WI38 (cell line): ENCODE results near the gene PACC1.

Source experiments
- H3K4me3 ChIP-seq: 2 replicates; pipeline ENCODE4 v1.5.1; 2011; ENCODE audit warnings: low read depth, mild to moderate bottlenecking, control low read depth, low read length
- TF ChIP-seq, protein P1 (sequence below): IDR thresholded peaks from 2 replicates; pipeline ENCODE4 v1.5.1; 2012; ENCODE audit warnings: low read depth, mild to moderate bottlenecking, control low read depth, low read length

Gene PACC1

DNA sequence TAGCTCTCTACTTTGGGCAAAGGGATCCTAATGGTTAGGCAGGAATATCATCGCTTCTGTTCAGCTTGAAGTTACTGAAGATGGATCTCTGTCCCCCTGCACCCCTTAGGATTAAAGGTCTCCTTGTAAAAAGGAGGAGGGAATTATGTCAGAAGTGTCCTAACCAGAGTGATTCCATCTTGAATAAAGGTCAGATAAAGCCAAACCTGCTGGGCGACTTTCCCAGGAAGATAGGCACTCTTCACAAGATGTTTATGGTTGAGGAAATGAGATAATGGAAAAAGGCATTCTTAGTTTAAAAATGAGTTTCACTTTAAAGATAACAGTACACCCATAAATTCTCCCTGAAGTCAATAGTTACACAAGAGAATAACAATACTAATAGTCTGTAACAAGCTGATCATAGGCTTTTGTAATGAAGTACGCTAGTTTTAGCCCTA lies 16.3 kb upstream of the PACC1 start:
- H3K4me3 ChIP-seq, result no peak overlapping the region
- TF ChIP-seq, protein P1, sequence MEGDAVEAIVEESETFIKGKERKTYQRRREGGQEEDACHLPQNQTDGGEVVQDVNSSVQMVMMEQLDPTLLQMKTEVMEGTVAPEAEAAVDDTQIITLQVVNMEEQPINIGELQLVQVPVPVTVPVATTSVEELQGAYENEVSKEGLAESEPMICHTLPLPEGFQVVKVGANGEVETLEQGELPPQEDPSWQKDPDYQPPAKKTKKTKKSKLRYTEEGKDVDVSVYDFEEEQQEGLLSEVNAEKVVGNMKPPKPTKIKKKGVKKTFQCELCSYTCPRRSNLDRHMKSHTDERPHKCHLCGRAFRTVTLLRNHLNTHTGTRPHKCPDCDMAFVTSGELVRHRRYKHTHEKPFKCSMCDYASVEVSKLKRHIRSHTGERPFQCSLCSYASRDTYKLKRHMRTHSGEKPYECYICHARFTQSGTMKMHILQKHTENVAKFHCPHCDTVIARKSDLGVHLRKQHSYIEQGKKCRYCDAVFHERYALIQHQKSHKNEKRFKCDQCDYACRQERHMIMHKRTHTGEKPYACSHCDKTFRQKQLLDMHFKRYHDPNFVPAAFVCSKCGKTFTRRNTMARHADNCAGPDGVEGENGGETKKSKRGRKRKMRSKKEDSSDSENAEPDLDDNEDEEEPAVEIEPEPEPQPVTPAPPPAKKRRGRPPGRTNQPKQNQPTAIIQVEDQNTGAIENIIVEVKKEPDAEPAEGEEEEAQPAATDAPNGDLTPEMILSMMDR, result no peak

DNA sequence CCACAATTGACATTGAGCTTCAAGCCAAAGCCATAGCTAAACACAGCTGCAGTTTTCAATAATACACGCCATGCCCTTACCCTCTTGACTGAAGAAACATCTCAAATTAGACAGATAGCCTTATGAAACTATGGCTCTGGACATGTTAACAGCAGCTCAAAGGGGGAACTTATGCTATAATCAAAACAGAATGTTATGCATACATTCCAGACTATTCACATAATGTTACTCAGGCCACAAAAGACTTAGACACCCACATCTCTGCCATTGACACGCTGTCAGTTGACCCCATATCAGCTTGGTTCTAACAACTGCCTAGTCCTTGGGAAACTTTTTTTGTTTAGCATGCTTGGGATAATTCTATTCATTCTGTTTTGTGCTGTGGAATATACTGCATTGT lies 15.7 kb upstream of the PACC1 start:
- H3K4me3 ChIP-seq, result no peak overlapping the region
- TF ChIP-seq, protein P1, result no peak

DNA sequence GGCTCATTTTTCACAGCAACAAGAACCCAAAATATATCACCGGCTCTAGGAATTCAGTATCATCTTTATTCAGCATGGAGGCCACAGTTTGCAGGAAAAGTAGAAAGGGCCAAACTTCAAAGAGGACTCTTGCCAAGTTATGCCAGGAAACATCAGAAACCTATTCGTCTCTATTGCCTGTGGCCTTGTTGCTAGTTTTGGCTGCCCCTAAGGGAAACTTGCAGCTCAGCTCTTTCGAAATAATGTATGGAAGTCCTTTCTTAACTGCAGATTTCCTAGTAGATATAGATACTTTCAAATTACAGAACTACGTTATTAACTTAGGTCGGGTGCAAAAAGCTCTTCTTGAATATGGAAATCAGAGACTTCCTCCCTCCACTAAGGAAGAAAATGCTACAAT lies 13.8 kb upstream of the PACC1 start:
- TF ChIP-seq, protein P1, result no peak
- H3K4me3 ChIP-seq, result no peak overlapping the region

DNA sequence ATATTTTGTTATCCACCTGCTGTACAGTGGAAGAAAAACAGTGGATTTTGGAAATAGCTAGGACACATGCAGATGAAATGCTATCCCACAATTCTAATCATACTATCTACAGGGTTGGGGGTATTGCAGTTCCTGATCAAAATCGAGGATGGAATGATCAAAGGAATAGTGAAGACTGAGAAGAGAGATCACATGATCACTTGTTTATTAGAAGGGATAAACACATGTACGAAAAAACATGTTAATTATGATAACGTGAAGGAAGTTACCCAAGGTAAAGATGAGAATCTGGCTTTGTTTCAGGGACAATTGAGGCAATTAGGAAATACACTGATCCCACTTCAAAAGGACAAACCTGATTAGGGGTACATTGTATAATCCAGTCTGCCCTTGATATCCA lies 9.2 kb upstream of the PACC1 start:
- TF ChIP-seq, protein P1, result no peak
- H3K4me3 ChIP-seq, result no peak overlapping the region

DNA sequence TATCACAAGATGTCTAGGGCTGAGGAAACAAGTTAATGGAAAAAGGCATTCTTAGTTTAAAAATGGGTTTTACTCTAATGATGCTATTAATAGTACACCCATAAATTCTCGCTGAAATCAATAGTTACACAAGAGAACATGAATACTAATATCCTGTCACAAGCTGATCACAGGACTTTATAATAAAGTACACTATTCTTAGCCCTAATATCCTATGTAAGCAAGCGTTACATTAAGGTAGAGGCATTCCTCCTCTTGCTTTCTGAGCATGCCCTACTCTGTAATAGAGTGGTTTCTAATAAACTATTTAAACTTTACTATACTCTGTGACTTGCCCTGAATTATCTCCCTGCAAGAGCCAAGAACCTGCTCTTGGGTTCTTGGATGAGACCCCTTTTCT lies 6.5 kb upstream of the PACC1 start:
- no peak overlapping the region for H3K4me3 ChIP-seq
- TF ChIP-seq, protein P1, result no peak

DNA sequence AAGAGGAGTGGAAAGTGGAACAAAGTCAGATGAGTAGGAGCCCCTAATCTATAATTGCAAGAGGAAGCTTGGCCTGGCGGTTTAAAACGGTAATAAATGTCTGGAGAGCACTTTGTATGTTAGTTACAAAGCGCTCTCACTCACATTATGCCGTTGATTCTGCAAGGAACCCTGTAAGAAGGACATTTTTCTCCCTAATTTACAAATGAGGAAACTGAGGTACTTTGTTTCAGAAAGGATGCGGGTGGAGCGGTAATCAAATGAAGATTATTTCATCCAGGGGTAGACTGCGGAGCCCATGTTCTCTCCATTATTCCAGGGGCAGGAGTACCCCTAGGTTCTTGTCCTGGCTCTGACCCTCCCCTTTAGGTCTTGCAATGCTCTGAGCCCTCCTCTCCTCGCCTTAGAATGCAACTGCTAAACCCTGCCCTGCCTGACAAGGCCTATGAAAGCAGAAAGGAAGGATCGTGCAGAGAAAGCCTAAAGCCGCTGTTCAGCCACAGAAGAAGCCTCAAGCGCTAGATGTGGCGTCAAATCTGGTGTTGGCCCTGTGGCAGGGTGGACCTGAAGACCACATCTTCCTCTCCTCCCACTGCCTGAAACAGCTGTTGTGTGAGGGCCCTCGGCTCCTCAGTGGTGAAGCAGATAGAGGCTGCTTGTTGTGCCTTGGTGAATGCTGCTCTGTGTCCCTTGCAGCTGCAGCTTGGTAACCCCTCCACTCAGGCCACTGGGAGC lies 588 bp upstream of the PACC1 start:
- TF ChIP-seq, protein P1, result no peak
- H3K4me3 ChIP-seq, result peak overlapping the region; percentile 86

DNA sequence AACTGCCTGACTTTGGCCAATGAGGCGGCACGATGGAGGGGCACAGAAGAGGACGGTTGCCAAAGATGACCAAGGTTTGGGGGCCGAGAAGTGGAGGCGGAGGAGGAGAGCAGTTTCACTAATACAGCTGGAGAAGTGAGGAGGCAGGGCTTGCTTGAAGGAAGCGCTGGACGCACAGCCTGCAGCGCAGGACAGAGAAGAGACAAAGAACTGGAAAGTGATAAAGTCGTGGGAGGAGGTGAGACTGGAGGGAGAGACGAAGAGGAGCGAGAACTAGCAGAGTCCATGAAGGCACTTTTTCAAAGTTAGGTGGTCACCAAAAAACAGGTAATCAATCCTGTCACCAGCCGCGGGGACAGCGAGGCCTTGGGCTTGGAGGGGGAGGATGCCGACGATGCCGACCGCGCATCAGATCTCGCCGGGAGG lies 771 bp downstream of the PACC1 start:
- H3K4me3 ChIP-seq, result peak overlapping the region; percentile 86
- TF ChIP-seq, protein P1, result no peak
